ENCODE data around the gene PDIA5.
"Not testable (repeated sequence)": the region's sequence is repeated elsewhere in the genome, so short reads cannot be mapped to it uniquely, and the experiment has no call there.

The PDIA5 gene

DNA sequence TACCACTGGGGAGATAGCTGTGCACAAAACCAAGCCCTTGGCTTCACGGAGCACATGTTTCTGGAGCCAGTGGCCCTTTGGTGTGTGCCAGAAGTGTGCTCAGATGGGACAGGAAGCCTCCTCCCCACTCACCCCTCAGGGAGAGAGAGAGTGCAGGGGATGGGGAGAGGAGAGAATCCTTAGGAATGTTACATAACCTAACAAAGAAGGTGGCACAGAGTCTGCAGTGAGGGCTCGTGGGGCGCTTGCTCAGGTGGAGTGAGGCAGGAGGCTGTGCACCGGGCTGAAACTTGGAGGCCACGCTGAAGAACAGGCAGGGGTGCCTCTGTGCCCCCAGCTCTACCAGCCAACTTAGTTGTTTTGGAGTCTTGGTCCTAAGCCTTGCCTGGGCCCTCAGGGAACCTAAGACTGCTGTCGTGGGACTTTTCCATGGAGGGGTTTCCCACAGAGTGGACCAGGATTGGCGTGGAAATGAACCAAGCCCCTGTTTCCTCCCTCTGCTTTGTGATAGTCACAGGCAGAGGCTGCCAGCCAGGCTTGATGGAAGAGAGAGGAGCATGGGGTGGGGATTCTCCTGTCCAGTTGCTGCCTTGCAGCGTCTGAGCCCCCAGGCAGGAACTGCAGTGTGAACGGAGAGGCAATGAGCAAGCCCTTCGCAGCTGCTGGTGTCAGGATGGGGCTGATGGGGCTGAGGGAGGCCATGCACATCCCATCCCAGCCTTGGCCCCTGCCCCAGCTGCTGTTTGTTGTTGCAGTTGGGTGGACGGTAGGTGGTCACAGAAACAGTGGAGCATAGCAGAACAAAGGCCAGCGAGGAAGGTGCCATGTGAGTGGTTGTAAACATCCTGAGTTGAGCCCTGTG, 32.7 kb downstream of the PDIA5 start:
- no peak overlapping the region for H3K4me3 ChIP-seq (ENCODE audit: low read length)
- no peak for TF ChIP-seq ZNF274 (IDR thresholded peaks at IDR 0.05; ENCODE audit: low read depth, low read length)

DNA sequence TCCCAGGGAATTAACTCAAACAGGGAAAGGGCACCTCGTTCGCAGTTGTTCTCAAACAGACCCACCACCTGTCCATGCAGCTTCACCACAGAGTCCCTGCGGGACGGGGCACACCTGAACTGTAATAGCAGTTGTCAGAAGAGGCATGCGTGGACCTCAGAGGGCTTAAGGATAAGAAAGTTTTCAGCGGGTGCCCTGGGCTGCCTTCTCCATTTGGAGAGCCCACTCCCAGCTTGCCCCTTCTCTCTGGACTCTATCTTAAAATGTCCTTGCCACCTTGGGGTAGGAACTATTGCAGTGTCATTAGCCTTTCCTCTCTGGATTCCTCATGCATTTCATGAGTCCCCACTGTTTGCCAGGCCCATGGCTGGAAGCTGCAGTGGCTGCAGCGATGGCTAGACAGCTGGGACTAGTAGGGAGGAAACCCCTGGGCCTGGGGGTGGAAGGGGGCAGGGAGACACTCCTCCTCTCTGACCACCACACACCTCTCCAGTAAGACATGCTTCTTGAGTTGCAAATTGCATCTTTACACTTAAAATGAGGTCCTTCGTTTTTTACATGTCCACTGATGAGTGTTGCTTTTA, 33.5 kb downstream of the PDIA5 start:
- TF ChIP-seq ZNF274 (IDR thresholded peaks at IDR 0.05; ENCODE audit: low read depth, low read length): no peak
- no peak overlapping the region for H3K4me3 ChIP-seq (ENCODE audit: low read length)

DNA sequence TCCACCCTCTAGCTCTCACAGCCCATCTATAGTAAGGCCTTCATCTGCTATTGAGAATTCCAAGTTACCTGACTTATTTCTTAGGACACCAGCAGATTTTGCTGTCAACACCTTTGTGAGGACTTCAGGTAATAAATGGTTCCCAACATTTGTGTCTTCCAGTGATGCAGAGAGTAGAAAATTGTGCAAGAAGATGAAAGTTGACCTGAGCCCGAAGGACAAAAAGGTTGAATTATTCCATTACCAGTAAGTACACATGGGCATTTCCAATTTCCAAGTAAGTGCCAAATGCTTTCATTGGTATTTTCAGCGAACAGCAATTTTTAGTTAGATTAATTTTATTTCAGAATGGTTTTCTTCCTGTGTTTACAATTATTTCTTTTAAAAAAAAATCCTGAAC, 35.4 kb downstream of the PDIA5 start:
- no peak for TF ChIP-seq ZNF274 (IDR thresholded peaks at IDR 0.05; ENCODE audit: low read depth, low read length)
- no peak overlapping the region for H3K4me3 ChIP-seq (ENCODE audit: low read length)

DNA sequence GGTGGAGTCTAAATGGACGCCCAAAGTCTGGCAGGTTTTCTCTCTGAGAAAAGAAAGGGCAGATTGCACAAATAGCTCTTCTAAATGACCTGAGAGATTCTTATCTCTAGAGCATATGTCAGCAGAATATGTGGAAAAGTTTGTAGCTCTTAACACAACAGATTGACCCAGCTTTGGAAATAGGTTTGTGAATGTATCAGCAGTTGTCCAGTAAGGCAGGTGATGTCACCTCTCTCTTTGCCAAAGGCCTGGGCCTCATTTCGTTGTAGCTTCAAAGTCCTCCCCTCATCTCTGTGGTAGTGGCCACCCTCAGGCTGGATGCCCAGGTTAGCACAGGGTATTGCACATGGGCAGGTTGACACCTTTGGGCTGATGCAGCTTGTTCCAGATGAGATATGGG, 36.0 kb downstream of the PDIA5 start:
- H3K4me3 ChIP-seq (ENCODE audit: low read length): no peak overlapping the region
- no peak for TF ChIP-seq ZNF274 (IDR thresholded peaks at IDR 0.05; ENCODE audit: low read depth, low read length)

DNA sequence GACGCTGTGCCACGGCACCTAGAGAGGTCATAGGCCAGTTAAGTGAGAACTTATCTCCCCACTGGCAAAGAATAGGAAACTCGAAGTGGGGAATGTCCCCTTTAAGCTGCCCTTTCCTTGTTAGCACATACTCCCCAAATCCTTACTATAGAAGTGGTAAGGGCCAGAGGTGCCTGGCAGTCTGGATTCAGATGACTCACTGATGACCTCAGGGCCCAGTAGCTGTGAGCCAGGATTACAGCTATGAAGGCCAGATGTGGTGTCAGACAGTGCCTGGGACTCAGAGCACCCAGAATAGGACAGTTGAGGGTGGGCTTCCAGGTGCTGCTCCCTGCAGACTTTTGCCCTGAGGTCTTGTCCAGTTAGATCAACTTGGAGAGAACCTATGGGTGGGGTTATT, 37.7 kb downstream of the PDIA5 start:
- TF ChIP-seq ZNF274 (IDR thresholded peaks at IDR 0.05; ENCODE audit: low read depth, low read length): no peak
- H3K4me3 ChIP-seq (ENCODE audit: low read length): no peak overlapping the region

DNA sequence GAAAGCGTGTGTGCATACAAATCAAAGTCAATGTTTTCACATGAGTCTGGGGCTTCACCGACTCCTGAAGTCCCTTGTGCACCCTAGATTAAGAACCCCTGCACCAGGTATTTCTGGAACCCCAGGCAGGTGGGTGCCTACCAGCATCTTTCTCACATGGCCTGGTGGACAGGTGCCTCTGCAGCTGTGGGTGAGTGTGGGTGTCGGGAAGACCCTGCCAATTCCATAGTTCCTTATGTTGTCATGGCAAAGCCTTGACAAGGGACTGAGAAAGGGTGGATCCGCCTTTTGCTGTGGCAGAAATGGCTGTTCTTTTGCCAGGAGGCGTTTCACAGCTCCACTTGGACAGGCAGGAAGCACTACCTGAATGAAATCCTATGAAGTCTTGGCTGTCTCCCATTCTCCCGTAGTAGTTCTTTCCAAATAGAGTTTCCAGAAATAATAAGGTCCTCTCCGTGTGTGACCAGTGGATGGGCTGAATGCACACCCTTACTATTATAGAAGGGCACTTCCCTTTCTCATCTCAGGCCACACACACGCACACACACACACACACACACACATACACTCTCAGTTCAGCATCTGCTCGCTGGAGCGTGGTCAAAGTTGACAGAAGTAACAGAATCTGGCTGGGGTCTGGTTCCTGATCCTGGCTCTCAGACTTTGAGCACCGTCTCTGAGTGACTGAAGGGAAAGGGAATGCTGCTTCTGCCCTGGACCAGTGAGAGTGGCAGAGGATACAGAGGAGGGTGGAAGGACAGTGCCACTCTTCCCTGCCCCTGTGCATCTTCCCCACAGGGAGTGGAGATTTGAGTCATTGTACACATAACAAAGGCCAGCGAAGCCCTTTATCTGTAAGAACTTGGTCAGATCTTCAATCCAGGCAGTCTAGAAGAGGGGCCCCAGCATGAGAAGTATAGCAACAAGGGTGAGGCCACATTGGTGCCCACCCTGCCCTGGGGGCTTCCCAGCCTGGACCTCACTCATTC, 38.7 kb downstream of the PDIA5 start:
- H3K4me3 ChIP-seq (ENCODE audit: low read length): no peak overlapping the region
- TF ChIP-seq ZNF274 (IDR thresholded peaks at IDR 0.05; ENCODE audit: low read depth, low read length): no peak

DNA sequence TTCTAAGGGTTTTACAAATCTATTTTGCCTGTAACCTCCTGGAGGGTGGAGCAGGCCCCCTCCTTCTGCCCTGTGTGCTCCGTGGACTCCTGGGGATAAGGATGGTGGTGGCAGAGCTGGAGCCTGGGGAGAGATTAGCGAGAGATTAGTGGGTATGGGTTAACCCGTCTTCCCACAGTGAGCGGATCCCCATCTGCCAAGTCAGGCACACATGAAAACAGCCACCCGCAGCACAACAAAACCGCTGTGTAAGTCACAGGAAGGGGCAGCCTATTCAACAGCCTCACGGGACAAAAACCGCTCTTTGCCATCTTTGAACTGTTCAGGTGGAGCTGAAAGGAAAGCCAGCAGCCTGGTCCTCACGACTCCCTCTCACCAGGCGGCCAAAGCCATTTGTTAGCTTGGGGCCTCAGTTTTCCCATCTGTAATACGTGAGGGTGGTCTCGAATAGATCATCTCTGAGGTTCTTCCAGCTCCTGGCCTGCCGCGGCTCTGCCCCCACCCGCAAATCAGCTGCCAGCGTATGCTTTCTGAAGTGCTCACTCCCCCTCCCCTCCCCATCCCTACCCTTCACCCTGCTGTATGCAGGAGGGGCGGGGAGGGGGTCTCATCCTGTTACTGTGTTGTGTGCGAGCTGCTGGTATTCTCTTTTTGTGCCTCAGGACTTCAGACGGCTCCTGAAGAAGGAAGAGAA, 43.6 kb downstream of the PDIA5 start:
- no peak for TF ChIP-seq ZNF274 (IDR thresholded peaks at IDR 0.05; ENCODE audit: low read depth, low read length)
- no peak overlapping the region for H3K4me3 ChIP-seq (ENCODE audit: low read length)

DNA sequence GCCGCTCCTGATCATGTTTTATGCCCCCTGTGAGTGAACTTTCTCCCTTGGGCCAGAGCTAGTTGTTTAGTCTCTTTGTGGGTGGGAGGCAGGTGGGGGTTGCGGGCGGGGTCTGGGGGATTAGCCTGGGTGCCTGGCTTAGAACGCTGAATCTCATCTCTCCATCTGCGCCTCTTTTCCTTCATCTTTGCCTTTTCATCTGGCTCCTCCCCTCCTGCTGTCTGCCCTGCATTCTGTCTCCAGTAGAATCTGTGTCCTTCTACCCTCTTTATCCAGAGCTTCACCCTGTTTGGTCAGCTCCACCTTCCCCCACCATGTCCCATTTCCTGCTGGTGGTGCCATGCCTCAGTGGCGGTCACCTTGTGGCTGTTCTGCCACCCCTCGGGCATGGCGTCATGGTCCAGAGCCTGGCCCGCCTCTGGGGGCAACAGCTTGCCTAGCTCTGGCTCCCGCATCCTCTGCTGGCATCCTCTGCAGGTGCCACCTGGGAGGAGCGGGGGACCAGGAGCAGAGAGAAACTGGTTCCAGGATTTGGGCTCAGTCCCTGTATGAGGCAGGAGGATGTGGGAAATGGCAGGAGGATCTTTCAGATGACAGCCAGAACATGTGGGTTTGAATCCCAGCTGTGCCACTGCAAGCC, 44.3 kb downstream of the PDIA5 start:
- no peak for TF ChIP-seq ZNF274 (IDR thresholded peaks at IDR 0.05; ENCODE audit: low read depth, low read length)
- no peak overlapping the region for H3K4me3 ChIP-seq (ENCODE audit: low read length)

DNA sequence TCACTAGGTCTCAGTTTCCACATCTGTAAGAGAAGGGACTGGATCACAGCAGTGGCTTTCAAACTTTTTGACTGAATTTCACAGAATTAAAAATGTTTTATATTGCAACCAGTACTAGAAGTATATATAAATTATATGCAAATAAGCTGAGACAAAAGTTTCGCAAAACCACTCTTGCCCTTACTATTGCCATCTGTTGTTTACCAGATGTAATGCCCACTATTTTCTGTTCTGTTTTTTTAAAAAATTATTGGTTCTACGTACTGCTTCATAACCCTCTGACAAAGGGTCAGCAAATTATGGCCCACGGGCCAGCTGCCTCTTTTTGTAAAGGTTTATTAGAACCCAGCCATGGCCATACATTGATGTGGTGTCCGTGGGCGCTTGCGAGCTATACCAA, 44.8 kb downstream of the PDIA5 start:
- no peak for TF ChIP-seq ZNF274 (IDR thresholded peaks at IDR 0.05; ENCODE audit: low read depth, low read length)
- no peak overlapping the region for H3K4me3 ChIP-seq (ENCODE audit: low read length)

DNA sequence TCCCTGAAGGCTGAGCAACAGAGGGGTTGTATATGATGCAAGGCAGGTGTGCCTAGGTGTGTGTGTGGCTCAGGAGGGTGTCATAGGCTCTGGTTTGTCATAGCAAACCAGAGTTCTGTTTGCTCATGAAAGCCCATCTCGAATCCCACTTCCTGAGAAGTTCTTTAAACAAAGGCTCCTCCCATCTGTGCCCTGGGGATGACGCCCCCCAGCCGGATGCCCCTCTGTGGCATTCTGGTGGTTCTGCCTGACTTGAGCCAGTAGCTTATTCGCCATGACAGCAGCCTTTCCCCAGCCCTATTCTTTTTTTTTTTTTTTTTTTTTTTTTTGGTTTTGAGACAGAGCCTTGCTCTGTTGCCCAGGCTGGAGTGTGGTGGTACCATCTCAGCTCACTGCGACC, 45.4 kb downstream of the PDIA5 start:
- no peak overlapping the region for H3K4me3 ChIP-seq (ENCODE audit: low read length)
- TF ChIP-seq ZNF274 (IDR thresholded peaks at IDR 0.05; ENCODE audit: low read depth, low read length): no peak

DNA sequence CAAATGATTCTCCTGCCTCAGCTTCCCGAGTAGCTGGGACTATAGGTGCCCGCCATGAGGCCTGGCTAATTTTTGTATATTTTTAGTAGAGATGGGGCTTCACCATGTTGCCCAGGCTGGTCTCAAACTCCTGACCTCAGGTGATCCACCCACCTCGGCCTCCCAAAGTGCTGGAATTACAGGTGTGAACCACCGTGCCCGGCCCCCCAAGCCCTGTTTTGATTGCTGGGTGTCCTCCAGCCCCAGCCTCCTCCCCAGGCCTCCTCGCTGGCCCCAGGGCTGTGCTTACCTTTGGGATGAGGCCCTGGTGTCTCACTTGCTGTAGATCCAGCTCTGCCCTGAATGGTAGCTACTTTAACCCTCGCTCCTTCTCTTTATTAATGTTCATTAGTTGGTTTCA, 45.8 kb downstream of the PDIA5 start:
- H3K4me3 ChIP-seq (ENCODE audit: low read length): not testable (repeated sequence)

DNA sequence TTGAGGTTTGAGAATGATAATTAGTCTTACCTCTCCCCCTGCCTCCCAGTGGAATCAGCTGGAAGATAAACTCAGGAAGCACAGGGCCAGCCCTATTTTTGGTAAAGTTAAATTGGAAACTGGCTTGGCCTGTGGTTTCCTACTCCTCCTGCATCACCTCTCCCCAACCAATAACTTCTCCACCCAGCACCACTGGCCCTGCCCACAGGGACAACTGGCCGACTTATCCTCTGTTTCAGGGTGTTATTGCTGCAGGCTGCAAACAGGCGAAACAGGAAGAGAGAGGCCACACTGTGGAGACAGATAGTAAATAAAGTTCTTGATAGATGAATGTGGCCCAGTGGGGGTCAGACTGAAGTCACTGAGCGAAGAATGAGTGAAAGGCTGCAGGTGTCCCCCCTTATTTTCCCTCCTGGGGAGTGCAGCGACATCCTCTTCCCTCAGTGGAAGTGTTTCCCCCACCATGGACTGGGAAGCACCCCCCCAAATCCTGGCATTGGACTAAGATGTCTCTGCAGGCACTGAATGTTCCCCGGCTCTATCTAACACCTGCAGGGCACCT, 47.1 kb downstream of the PDIA5 start:
- no peak overlapping the region for H3K4me3 ChIP-seq (ENCODE audit: low read length)
- TF ChIP-seq ZNF274 (IDR thresholded peaks at IDR 0.05; ENCODE audit: low read depth, low read length): no peak

DNA sequence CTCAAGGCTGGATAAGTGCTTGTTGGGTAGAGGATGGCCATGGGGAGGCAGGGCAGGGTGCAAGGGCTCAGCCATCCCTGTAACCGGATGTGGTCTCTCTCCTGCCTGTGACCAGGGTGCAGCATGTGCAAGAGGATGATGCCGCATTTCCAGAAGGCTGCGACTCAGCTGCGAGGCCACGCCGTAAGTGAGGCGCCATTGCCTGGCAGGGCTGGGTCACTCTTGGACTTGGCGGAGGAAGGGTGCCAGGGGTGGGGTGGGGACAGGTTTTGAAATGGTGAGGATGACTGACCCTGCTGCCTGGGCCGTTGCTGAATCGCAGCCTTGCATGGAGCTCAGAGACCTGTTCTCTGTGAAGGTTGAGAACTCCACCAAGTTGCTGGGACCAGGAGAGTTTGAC, 49.3 kb downstream of the PDIA5 start:
- TF ChIP-seq ZNF274 (IDR thresholded peaks at IDR 0.05; ENCODE audit: low read depth, low read length): no peak

More for the DNA sequence above, 49.3 kb downstream of the PDIA5 start:
- no peak overlapping the region for H3K4me3 ChIP-seq (ENCODE audit: low read length)
